ENCODE measurements around the gene ANXA1.
A peak's percentile ranks its signal among the peaks of the same experiment; 100 is the strongest.

ANXA1 gene

DNA sequence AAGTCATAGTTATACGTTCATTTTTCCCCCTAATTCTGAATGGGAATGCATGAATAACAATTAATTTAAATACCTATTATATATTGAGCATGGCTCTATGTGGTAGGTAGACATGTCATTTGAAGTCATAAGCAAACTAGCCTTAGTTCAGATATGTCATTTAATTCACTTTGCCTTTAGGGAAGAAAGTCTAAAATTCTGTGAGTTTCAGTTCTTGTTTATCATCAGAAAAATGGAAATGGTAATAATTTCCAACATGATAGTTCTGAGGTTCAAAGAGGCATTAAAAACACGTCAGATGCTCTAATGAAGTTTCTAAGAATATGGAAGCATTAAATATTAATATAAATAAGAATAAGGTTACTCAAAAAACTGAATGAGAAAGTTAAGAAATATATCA, 13.1 kb upstream of the ANXA1 start:
- DNase-seq, result no peak

DNA sequence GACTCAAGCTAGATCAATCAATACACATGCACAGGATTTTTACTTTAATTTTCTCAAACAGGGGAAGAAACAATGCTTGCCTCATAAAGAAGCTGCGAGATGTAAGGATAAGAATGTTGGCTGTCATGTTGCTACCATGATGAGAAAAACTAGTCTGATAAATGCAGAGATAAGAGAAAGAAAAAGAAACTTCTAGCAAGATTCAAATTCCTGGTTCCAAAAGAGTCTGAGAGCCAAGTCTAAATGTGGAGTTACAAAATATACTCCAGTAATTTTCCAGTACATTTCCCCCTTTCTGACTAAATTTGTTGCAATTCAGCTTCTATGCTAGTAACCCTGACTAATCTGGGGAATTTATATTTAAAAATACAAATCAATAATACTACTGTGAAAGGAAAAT, 10.4 kb upstream of the ANXA1 start:
- no peak for DNase-seq

DNA sequence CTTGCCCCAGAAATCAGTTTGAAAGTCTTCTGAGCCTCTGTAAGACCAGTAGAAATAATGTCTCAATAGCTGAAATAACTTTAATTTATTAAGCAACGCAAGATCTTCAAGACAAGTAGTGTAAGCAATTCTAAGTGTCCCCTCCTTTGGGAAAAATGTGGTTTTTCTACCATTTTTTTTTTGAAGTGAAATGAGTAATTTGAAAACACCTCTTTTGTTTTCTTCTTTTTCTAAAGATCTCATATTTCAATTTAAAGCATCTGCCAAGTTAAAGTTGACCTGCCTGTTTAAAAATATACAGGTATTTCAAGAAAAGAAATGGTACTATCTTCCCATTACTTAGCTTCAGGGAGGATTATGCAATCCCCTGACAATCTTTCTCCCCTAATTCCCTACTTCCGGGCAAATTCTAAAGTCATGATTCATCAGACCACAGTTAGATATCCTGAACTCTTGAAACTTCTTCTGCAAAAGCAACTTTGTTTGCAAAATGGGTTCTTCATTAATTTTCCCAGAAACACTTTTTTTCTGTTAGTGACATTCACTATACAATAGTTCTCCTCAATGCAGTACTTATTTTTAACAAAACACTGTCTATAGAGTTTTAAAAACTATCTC, 7.8 kb upstream of the ANXA1 start:
- peak; percentile 85 for DNase-seq

DNA sequence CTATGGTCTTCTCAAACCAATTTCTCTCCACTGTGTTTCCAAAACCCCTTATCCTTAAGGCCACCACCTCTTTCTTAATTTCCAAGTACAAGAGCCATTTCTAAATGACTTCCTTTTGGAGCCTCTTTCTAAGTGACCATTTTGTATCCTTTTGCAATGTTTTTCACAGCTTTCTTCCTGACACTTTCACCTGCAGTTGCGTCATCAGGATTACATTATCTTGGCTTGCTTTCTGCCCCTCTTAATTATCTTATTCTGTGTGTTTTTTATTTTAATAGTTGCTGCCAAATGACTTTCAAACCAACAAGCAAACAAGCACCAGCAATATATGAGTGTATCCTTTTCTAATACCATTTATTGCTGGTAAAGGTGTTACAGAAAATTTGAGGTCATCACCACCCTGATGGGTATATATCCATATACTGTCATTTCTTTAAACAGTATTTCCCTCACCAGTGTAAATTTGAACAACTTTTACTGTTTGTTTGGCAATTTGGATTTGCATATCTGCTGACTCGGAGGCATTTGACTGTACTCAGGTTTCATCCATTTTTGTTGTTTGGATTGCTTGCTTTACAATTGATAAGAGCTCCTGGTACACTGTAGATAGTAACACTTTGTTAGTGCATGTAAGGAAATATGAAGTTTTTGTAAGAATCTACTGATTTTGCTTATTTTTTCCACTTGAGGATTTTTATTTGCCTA, 5.4 kb upstream of the ANXA1 start:
- DNase-seq, result no peak

DNA sequence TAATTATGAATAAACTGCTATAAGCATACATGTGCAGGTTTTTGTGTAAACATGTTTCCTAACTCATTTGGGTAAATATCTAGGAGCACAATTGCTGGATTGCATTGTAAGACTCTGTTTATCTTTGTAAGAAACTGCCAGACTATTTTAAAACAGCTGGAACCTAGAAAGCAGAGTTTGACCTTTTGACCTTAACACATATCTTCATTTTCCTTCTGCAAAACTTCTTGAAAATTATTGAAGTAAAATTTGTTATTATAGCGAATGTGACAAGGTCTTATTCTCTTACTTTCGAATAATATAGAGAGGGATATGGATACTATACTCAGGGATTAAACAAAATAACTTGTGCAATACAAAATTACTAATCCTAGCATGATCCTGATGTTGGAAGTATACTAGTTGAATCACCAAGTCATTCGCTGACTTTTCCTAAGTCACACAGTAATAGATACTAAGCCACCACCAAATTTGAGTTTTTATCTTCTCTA, 3.2 kb upstream of the ANXA1 start:
- DNase-seq, result no peak

DNA sequence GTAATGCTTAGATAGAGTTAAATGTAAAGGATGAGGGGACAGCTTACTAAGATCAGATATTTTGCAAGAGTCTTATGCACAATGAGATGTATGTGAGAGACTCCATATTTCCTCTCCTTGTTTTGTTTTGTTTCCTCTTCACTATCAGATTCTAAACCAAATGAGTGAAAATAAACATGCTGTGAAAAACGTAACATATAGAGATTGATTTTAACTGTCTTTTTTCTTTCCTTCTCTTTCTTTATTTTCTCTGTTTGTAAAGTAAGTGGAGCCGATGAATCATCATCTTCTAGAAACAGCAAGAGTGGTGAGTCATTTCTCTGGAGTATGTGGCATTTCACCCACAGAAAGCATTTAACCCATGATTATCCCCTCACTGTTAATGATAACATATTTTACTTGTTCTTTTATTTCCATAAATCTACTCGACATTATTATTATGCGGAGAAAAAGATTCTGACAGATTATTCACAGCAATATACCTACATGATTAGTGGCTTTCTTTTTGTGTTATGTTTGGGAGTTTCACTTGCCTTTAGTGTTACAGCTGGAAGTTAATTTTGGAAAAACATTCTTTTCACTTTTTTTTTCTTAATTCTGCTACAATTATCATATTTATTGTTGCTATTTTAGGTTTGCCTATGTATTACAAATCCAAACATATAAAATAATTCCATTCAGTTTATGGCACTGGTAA, 2.1 kb upstream of the ANXA1 start:
- peak; percentile 77 for DNase-seq

DNA sequence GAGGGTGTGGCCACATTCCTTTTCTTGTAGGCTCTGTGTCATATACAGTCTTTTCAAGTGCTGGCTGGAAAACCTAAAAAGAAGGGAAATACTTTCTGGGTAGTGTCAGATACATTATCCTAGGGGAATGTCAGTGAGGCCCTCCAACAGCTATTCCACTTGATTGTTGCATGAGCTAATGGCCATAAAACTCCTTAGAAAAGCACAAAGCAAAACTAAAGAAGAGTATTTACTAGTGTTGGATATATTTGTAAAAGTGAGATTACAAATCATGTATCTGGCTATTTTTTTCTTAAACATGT, 829 bp downstream of the ANXA1 start:
- DNase-seq, result peak; percentile 69

DNA sequence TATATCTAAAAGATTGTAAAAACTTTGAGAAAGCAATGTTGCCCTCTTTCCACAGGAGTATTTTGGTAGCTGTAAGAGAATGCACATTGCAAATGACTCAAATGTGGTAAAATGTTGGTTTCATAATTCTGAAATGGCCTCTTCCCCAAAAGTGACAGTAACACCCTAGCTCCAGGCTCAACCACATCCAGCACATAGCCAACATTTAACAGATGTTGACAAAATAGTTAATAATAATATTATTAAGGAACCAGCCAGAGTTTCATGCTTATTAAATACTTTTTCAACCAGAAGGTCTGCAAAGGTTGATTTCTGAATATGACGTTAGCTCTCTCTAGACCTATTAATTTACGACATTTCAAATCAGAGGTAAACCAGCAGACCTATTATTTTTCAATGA, 1.3 kb downstream of the ANXA1 start:
- DNase-seq, result peak; percentile 19

DNA sequence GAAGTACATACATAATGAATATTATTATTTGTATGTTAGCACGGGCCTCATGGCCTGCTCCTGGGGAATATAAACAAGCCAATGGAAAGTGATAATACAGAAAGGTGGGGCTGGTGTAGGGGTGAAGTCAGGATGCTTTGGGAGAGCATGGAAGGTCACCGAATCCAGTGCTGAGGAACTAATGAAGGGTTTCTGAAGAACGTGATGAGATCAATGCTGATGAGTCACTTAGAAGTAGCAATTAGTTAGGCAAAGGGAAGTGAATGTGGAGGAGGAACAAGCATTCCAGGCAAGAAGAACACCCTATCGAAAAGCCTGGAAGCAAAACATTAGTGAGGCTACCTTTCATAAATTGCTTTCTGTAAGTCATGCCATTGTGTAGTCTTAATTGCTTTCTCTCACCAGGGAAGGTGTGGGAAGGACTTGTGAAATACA, 2.1 kb downstream of the ANXA1 start:
- peak; percentile 75 for DNase-seq

DNA sequence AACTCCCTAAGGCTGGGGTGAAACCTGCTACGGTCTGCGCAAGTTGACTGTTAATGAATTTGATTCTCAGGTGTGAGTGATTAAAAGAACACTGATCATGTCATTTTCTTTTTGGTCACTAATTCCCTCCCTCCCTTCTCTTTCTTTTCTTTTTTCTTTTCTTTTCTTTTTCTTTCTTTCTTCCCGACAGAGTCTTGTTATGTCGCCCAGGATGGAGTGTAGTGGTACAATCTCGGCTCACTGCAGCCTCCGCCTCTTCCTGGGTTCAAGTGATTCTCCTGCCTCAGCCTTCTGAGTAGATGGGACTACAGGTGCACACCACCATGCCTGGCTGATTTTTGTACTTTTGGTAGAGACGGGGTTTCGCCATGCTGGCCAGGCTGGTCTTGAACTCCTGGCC, 2.6 kb downstream of the ANXA1 start:
- DNase-seq, result no peak

DNA sequence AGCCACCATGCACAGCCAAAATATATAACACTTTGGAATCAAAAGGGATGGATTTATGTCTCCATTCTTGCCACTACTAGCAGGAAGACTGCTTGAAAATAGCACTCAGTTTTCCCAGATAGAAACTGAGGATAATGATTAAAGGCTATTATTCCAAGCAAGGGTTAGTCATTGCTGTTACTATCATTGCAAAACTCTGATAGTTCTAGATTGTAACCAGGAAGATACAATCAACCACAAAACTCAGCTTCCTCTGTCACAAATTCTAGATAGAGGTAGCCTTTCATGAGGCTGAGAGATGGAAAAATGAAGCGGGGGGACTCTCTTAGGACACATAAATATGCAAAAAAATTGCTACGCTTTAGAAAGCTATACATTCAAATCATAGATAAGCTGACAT, 3.1 kb downstream of the ANXA1 start:
- no peak for DNase-seq

DNA sequence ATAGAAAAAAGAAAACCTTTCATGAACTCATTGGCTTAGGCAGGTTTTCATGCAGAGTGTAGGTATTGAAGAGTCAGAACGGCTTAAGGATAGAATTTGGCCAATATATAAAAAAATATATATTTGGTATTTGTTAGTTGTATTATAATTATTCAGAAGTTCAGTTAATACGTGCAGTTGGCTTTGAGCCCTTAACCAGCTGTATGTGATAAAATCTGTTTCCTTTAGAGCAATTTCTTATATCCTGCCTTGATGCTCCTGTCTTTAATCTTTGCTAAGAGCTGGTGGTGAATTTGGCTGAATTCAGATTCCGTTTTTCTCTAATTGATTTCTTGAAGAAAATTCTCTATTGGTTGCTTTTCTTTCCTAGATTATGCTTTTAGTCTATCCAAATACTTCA, 3.7 kb downstream of the ANXA1 start:
- no peak for DNase-seq

DNA sequence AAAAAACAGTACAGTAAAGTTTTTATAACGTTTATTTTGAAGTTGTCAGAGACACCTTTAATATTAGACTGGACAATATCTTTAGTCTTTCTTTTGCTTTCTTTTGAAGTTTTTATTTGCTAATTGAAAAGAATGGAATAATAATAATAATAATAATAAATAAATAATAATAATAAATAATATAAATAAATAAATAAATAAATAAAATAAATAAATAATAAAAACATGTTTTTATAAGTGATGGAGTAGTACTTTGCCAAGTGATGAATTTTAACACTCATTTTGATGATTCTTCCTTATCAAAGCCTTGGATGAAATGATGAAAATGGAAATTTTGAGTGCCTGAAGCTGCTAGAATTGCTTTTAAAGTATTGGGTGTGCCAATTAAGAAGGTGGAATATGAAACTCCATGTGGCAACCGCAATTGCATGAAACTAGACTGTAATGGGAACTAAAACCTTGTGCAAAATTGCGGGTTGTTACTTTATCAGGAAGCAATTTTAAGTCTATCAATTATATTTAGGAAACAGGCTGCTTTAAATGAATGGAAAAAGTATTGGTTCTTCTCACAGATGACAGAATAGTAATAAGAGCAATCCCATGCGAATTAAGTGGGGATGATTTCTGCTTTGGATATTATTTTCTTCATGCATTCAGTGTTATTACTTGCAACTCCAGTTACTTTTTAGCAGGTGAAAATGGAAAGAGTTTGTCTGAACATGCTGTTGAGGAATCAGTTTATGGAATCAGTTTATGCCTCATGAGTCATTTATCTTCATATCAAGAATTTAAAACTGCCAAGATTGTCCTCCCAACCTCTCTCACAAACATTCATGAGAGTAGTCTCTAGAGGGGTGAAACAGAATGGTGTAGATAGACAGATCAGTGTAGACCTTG, 4.6 kb downstream of the ANXA1 start:
- no peak for DNase-seq

DNA sequence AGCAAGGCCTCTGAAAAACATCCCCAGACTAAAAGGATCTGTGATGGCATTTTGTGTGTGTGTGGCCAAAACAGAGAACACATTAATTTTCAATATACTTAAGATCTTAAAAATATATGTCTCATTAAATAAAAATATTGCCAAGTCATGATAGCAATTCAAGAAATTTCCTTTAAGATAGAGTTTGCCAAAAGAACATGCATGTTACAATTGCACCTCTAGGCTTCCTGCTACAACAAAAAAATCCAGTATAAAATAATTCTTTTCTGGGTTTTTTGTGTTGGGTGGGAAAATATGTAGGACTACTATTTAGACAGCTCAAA, 5.2 kb downstream of the ANXA1 start:
- DNase-seq, result no peak

DNA sequence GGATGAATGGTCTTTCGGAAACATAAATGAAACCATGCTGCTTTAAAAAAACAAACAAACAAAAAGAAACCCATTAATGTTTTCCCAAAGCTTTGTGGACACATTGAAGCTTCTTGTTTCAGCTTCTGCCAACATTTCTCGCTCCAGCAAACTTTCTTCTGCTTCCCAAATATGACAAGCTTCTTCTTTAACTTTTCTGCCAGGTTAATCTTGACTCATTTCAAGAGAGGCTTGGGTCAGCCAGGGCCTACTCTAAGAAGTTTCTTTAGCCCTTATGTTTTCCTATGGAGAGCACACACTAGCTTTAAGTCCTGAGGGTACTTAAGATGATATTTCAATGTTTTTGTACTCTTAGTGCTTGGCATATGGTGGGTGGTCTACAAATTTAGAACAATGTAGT, 6.1 kb downstream of the ANXA1 start:
- no peak for DNase-seq

DNA sequence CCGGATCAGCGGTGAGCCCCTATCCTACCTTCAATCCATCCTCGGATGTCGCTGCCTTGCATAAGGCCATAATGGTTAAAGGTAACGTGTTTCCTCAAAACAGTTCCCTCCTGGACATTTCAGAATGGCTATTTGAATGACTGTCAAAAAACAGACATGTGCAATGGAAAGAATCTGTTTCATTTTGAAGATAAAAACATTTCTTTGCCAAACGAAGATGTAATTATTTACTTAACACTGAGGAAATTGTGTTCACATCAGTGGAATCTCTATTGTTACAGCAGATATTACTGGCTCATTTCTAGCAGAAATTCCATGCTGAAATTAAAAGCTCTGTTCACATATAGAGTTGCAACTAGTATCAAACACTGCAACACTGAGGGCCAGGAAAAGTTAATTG, 7.1 kb downstream of the ANXA1 start:
- no peak for DNase-seq

DNA sequence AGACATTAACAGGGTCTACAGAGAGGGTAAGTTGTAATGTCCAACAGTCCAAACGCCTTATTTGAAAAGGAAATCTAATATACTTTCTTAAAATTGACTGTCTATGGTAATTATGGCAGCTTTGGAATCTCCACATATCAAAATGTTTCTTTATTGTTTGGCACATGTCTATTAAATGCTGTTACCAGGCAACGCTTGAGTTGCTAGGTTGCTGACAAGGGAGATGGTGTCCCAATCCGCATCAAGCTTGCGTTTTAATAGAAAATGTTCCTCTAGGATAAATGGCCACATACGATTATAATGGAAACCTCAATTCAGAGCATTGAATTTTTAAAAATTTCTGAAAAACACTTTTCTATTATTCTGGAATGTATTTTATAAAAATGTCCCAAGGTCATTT, 9.2 kb downstream of the ANXA1 start:
- no peak for DNase-seq

DNA sequence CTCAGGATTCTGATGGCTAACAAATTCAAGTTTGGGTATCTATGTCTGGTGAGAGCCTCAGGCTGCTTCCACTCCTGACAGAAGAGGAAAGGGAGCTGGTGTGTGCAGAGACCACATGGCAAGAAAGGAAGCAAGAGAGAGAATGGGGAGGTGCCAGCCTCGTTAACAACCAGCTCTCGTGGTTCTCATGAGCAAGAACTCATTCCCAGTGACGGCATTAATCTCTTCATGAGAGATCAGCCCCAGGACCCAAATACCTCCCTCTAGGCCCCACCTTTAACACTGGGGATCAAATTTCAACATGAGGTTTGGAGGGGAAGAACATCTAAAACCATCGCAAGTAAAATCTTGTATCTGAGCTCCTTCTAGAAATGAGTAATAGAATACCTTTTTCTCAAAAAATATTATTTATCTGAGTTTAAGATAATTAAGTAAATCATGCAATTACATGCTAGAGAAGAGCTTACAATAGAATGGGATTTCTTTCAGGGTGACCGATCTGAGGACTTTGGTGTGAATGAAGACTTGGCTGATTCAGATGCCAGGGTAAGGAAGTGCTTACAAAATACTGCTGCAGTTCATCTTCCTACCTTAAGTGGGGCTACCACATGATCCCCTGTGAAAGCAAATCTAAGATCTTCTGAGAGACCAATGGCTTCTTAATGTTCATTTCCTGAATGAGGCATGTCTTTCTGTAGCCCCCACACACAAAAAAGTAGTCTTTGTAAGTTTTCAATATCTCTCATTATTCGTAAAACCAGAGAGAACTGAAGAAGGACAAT, 11.5 kb downstream of the ANXA1 start:
- no peak for DNase-seq

DNA sequence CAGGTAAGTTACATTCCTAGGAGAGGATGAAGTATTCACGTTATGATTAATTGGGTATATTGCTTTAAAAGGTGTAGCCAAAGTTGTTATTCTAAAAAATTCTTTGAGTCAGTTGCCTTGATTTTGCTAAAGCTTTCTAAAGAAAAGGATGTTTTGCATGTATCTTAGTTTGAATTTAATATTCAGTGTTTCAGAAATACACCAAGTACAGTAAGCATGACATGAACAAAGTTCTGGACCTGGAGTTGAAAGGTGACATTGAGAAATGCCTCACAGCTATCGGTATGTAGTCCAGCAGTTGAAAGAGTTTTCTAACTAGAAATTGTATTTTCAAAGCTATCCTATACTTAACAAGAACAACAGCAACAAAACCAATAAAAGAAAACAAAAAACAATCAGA, 14.2 kb downstream of the ANXA1 start:
- DNase-seq, result no peak

DNA sequence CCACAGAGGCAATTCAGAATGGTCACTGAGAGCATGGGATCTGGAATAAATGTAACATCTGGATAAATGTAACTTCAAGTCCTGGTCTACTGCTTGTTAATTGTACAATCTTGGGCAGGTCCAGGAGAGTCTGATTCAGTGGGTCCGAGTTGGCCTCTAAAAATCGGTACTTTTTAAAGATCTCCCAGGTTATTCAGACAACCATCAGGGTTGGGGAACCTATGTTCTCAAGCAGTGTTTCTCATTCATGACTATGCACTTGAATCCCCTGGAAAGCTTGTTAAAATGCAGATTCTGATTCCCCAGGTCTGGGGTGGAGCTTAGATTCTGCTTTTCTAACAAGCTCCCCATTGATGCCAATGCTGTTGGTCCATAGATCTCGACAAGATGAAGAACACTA, 14.8 kb downstream of the ANXA1 start:
- DNase-seq, result no peak

DNA sequence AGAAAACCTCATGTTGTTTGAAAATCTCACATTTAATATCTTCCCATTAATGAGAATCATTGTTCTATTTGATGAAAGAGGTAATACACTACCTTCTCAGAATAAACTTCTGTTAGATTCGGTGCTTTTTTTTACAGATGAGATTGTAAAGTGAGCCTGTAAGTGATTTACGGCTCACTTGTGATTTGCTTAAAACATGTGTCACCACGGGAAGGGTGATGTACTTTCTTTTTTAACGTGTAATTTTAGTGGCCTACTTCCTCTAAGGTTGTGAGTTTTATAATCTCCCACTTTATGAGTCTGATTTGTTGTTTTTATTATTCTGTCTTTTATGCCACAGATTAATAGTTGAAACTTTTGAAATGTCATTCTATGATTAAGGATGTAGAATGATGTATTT, 15.9 kb downstream of the ANXA1 start:
- DNase-seq, result no peak

DNA sequence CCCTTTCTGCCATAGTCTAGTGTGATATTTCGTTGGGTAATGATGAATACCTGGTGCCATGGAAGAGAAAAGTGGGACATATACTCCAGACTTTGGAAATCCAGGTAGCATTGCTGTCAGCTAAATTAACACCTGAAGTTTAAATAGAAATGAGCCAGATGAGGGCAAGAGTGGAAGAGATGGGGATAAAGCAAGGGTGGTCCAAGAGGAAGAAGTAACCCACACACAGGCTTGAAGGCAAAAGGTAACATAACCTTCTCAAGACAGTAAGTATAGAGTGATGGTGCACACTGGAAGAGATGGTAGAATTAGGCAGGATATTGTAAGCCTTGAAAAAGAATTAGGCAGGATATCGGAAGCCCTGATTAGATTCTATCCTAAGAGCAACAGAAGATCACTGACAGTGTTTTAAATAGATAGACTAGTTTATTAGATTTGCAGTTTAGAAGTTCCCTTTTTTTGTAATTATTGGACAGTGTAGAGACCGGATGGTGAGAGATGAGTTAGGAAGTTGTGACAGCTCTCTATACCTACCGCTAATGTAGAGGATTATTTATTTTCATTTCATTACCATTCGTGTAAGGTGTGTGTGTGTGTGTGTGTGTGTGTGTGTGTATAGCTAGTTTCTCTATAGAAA, 16.8 kb downstream of the ANXA1 start:
- DNase-seq, result no peak

Measured in NCI-H226 (cell line).